CD4-positive, alpha-beta T cell (primary cell): ENCODE results near the gene DEFB118. TPM values are rescaled to one million over a fixed set of nuclear protein-coding genes. Genes with fewer than 3 reads are reported as not detected.

Experiments
- ATAC-seq: fragments of 200-7000 bp; cut with Tn5 transposase; one replicate; pipeline ENCODE4 v1.10.0; 2022; ENCODE audit warnings: mild to moderate bottlenecking; ENCODE audit not compliant: poor library complexity
- CTCF ChIA-PET: fragments of 350-600 bp; sonication (Branson Sonifier 250); formaldehyde crosslinking; loops from one replicate; lab custom pipeline; 2021; ENCODE audit warnings: antibody characterized with exemption, inconsistent platforms; lab: Charles Lee
- POLR2A ChIA-PET: fragments of 350-600 bp; sonication (Branson Sonifier 250); formaldehyde crosslinking; loops from one replicate; lab custom pipeline; 2021; ENCODE audit warnings: antibody characterized with exemption, inconsistent platforms; lab: Charles Lee
- DNase-seq, 14 experiments: peaks; one replicate each; pipeline ENCODE4 v3.0.0-alpha.2; 2013 to 2020; ENCODE audit warnings: mixed read lengths in 2 of 14
- H3K27ac ChIP-seq, 2 donors: one replicate each; pipeline versions ENCODE4 v1.5.1 to v1.7.0; 2013; ENCODE audit warnings: low read length in 2 of 2, low read depth in 1 of 2, mild to moderate bottlenecking in 1 of 2
- H3K27me3 ChIP-seq, 2 experiments: 1 replicate in 1 of 2; 2 replicates in 1 of 2; pipeline versions ENCODE4 v1.6.1 to v1.7.0; 2013; ENCODE audit warnings: low read length in 2 of 2, control low read depth in 1 of 2, mild to moderate bottlenecking in 1 of 2, moderate library complexity in 1 of 2; ENCODE audit not compliant: insufficient read depth in 2 of 2, control insufficient read depth in 1 of 2
- H3K36me3 ChIP-seq: one replicate; pipeline ENCODE4 v1.6.1; 2013; ENCODE audit warnings: low read length, control low read depth; ENCODE audit not compliant: insufficient read depth
- H3K4me1 ChIP-seq: one replicate; pipeline ENCODE4 v1.6.1; 2013; ENCODE audit warnings: low read length, control low read depth; ENCODE audit not compliant: insufficient read depth
- H3K4me3 ChIP-seq: one replicate; pipeline ENCODE4 v1.5.1; 2013; ENCODE audit warnings: mild to moderate bottlenecking, low read length, moderate library complexity
- H3K9me3 ChIP-seq, 2 experiments: 1 replicate in 1 of 2; 2 replicates in 1 of 2; pipeline versions ENCODE4 v1.6.1 to v1.7.0; 2013; ENCODE audit warnings: low read length in 2 of 2, mild to moderate bottlenecking in 2 of 2, control low read depth in 1 of 2, moderate library complexity in 1 of 2; ENCODE audit not compliant: control insufficient read depth in 1 of 2, insufficient read depth in 1 of 2
- H3K27ac Mint-ChIP-seq: one replicate; pipeline ENCODE4 v1.8.0; 2020; ENCODE audit warnings: mixed read lengths
- H3K27me3 Mint-ChIP-seq: one replicate; pipeline ENCODE4 v1.8.0; 2021; ENCODE audit warnings: mixed read lengths
- H3K36me3 Mint-ChIP-seq: one replicate; pipeline ENCODE4 v1.8.0; 2021; ENCODE audit warnings: low read depth, mixed read lengths
- H3K4me1 Mint-ChIP-seq: one replicate; pipeline ENCODE4 v1.8.0; 2021; ENCODE audit warnings: low read depth, mixed read lengths
- H3K4me3 Mint-ChIP-seq: one replicate; pipeline ENCODE4 v1.8.0; 2020; ENCODE audit warnings: mild to moderate bottlenecking, mixed read lengths
- H3K9me3 Mint-ChIP-seq: one replicate; pipeline ENCODE4 v1.8.0; 2020; ENCODE audit warnings: mixed read lengths
- intact Hi-C, 2 experiments: fragments of 100-400 bp; cut with DNase I in 1 of 2; cut with micrococcal nuclease in 1 of 2; formaldehyde crosslinking; loops; one replicate each; pipeline versions ENCODE4 v1.15.1 to v1.9.0; 2023 to 2025; cut with DNase I, micrococcal nuclease
- total RNA-seq, 174 experiments: library from RNA in 2 of 174; stranded (reverse) in 2 of 174; gene quantifications; one replicate each; pipeline ENCODE4 v1.2.3 and lab custom pipeline; 2021 to 2026
- TF ChIP-seq, protein P1 (sequence below): fragments of 200-600 bp; IDR thresholded peaks from one replicate; pipeline ENCODE4 v1.8.0; 2022; ENCODE audit warnings: antibody characterized with exemption, mild to moderate bottlenecking

Gene DEFB118
- total RNA-seq, 2 experiments from 2014 or later: not detected

DNA sequence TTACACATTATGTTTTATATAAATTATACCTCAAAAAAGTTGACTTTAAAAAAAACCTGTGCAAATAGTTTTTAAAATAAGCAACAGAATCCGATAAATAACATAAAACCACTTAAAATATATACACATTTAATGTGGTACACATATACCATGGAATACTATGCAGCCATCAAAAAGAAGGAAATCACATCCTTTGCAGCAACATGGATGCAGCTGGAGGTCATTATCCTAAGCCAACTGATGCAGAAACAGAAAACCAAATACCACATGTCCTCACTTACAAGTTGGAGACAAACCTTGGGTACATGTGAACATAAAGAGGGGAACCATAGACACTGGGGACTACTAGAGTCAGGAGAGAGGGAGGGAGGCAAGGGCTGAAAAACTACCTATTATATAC, 41.6 kb downstream of the DEFB118 start:
- POLR2A ChIA-PET: no interaction called here
- Mint-ChIP-seq H3K36me3 (no peaks in the 10 kb centered on the region), H3K9me3 (no peaks in the 10 kb centered on the region), H3K4me1 (no peaks in the 10 kb centered on the region), H3K27me3 (peaks cover 25% of the 10 kb centered on the region), H3K27ac (no peak overlapping the region), H3K4me3 (no peak overlapping the region)
- no peak overlapping the region for H3K27ac ChIP-seq
- H3K9me3 ChIP-seq: no peaks in the 10 kb centered on the region
- CTCF ChIA-PET: no interaction called here
- H3K36me3 ChIP-seq: no peaks in the 10 kb centered on the region
- ATAC-seq: no peak
- no peaks in the 10 kb centered on the region for H3K4me1 ChIP-seq
- intact Hi-C loops: no loop called here
- H3K4me3 ChIP-seq: no peak overlapping the region
- peaks cover 0 to 2% of the 10 kb centered on the region in 2 experiments for H3K27me3 ChIP-seq
- TF ChIP-seq, protein P1, sequence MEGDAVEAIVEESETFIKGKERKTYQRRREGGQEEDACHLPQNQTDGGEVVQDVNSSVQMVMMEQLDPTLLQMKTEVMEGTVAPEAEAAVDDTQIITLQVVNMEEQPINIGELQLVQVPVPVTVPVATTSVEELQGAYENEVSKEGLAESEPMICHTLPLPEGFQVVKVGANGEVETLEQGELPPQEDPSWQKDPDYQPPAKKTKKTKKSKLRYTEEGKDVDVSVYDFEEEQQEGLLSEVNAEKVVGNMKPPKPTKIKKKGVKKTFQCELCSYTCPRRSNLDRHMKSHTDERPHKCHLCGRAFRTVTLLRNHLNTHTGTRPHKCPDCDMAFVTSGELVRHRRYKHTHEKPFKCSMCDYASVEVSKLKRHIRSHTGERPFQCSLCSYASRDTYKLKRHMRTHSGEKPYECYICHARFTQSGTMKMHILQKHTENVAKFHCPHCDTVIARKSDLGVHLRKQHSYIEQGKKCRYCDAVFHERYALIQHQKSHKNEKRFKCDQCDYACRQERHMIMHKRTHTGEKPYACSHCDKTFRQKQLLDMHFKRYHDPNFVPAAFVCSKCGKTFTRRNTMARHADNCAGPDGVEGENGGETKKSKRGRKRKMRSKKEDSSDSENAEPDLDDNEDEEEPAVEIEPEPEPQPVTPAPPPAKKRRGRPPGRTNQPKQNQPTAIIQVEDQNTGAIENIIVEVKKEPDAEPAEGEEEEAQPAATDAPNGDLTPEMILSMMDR: no peak
- no peak for DNase-seq

DNA sequence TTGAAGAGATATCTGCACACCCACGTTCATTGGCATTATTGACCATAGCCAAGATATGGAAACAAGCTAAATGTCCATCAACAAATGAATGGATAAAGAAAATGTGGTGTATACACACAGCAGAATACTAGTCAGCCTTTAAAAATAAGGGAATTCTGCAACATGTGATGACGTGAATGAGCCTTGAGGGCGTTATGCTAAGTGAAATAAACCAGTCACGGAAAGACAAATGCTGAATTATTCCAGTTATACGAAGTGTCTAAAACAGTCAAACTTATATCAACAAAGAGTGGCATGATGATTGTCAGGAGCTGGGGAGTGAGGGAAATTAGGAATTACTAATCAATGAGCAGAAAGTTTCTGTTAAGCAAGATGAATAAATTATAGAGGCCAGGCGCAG, 46.0 kb downstream of the DEFB118 start:
- intact Hi-C loops: no loop called here
- Histone ChIP-seq H3K27me3 (peaks cover 0 to 3% of the 10 kb centered on the region in 2 experiments), H3K4me3 (no peak overlapping the region), H3K27ac (no peak overlapping the region), H3K36me3 (no peaks in the 10 kb centered on the region), H3K9me3 (no peaks in the 10 kb centered on the region), H3K4me1 (no peaks in the 10 kb centered on the region)
- ChIA-PET CTCF (no interaction called here), POLR2A (no interaction called here)
- ATAC-seq: no peak
- Mint-ChIP-seq H3K27ac (no peak overlapping the region), H3K4me3 (no peak overlapping the region), H3K4me1 (no peaks in the 10 kb centered on the region), H3K27me3 (peaks cover 25% of the 10 kb centered on the region), H3K36me3 (no peaks in the 10 kb centered on the region), H3K9me3 (no peaks in the 10 kb centered on the region)
- no peak for DNase-seq
- TF ChIP-seq, protein P1: no peak

DNA sequence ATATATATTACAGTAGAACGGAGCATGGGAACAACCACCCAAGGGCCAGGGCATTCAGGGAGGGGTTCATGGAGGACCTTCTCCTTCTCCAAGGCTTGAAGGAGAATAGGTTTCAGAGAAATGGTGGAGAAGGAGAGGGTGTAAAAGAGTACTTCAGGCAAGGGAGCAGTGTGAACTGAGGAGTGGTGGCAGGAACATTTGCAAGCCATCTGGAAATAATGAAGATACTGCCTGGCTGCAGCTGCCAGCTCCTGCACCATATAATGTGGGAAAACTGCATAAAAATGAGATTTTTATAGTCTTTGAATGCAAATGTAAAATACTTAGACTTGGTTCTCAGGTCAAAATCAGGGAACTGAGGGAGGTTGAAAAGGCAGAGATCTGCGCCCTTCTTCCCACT, 47.3 kb downstream of the DEFB118 start:
- Mint-ChIP-seq H3K36me3 (no peaks in the 10 kb centered on the region), H3K4me1 (no peaks in the 10 kb centered on the region), H3K4me3 (no peak overlapping the region), H3K9me3 (no peaks in the 10 kb centered on the region), H3K27me3 (peaks cover 25% of the 10 kb centered on the region), H3K27ac (no peak overlapping the region)
- no peaks in the 10 kb centered on the region for H3K36me3 ChIP-seq
- no peaks in the 10 kb centered on the region for H3K4me1 ChIP-seq
- DNase-seq (no peak), ATAC-seq (no peak)
- TF ChIP-seq, protein P1: no peak
- no peak overlapping the region for H3K27ac ChIP-seq
- H3K9me3 ChIP-seq: no peaks in the 10 kb centered on the region
- CTCF ChIA-PET: no interaction called here
- H3K4me3 ChIP-seq: no peak overlapping the region
- H3K27me3 ChIP-seq: peaks cover 0 to 3% of the 10 kb centered on the region in 2 experiments
- intact Hi-C loops: no loop called here
- POLR2A ChIA-PET: no interaction called here
